HCT116 (cell line): ENCODE data around the gene MMP24.

ENCODE experiments used
- CEBPB ChIP-seq: IDR thresholded peaks from 2 replicates; pipeline ENCODE4 v1.6.1; 2012; ENCODE audit warnings: low read depth
- CTCF ChIP-seq, 3 experiments: fragments of 200-600 bp in 1 of 3; sonication (generic) in 1 of 3; IDR thresholded peaks in 2 of 3; conservative IDR thresholded peaks in 1 of 3; 2 replicates each; pipeline ENCODE4 v1.5.1; 2012 to 2017; ENCODE audit warnings: low read depth in 2 of 3, low read length in 2 of 3, antibody characterized with exemption in 1 of 3, borderline replicate concordance in 1 of 3, control low read depth in 1 of 3, mild to moderate bottlenecking in 1 of 3, mixed read lengths in 1 of 3, mixed run types in 1 of 3, moderate library complexity in 1 of 3; ENCODE audit not compliant: insufficient read depth in 1 of 3
- EZH2phosphoT487 ChIP-seq: fragments of 200-600 bp; IDR thresholded peaks from 2 replicates; pipeline ENCODE4 v1.6.1; 2018; ENCODE audit warnings: antibody characterized with exemption, borderline replicate concordance

- TF ChIP-seq EZH2phosphoT487 = no peak
- no peak for TF ChIP-seq CTCF (IDR thresholded peaks at IDR 0.05 in 2 of 3, conservative IDR thresholded peaks at IDR 0.05 in 1 of 3; ENCODE audit: borderline replicate concordance in 1 of 3, insufficient read depth in 1 of 3, low read depth in 2 of 3, low read length in 2 of 3)
- no peak for TF ChIP-seq CEBPB
Observed at GRCh38 chr20:35279533-35280174, 53.2 kb downstream of the MMP24 start.
